Measurements from ENCODE around the gene SSMEM1. TPM values are rescaled to one million over a fixed set of nuclear protein-coding genes. Genes with fewer than 3 reads are reported as not detected.

Gene SSMEM1
- total RNA-seq, 1 donor from 2014 or later, result not detected

DNA sequence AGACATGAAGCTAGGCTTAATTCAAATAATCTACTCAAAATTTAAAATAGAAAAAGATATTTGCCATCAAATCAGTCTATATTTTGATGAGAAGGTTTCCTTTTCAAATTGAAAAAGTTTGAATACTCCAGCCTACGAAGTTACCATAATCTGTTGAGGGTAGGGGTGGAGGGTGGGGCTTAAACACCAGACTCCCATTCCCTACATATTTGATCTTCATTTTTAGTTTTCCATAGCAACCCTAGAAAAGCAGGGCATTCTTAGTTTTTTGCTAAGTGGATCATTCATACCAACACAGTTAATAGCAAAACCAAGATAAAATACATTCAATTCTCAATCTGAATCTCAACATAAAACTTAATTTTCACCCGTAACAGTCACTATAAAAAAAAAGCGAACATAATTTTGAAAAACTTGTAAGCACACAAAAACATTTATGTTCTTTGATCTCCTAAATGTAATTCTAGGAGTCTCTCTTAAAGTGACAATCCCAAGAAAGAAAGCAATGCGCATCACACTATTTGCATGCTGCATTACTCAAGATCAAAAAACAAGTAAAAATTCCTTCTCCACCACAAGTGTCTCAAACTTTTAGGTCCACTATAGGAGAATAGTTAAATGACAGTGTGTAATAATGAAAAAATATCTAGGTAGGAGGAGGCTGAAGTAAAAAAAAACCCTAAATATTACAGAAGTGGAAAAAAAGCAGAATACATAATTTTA lies 33.3 kb upstream of the SSMEM1 start:
- no peak overlapping the region for H3K27ac Mint-ChIP-seq (ENCODE audit: unreplicated experiment)
- H3K4me3 Mint-ChIP-seq (ENCODE audit: unreplicated experiment), result no peak overlapping the region
- no peak for DNase-seq
- TF ChIP-seq, protein P1, sequence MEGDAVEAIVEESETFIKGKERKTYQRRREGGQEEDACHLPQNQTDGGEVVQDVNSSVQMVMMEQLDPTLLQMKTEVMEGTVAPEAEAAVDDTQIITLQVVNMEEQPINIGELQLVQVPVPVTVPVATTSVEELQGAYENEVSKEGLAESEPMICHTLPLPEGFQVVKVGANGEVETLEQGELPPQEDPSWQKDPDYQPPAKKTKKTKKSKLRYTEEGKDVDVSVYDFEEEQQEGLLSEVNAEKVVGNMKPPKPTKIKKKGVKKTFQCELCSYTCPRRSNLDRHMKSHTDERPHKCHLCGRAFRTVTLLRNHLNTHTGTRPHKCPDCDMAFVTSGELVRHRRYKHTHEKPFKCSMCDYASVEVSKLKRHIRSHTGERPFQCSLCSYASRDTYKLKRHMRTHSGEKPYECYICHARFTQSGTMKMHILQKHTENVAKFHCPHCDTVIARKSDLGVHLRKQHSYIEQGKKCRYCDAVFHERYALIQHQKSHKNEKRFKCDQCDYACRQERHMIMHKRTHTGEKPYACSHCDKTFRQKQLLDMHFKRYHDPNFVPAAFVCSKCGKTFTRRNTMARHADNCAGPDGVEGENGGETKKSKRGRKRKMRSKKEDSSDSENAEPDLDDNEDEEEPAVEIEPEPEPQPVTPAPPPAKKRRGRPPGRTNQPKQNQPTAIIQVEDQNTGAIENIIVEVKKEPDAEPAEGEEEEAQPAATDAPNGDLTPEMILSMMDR (IDR thresholded peaks at IDR 0.05; ENCODE audit: partially characterized antibody, unreplicated experiment), result no peak
- peaks cover 12% of the 10 kb centered on the region for H3K4me1 Mint-ChIP-seq (ENCODE audit: low read depth, unreplicated experiment)
- peaks cover 2% of the 10 kb centered on the region for H3K27me3 Mint-ChIP-seq (ENCODE audit: unreplicated experiment)
- H3K36me3 Mint-ChIP-seq (ENCODE audit: unreplicated experiment), result no peaks in the 10 kb centered on the region
- H3K9me3 Mint-ChIP-seq (ENCODE audit: unreplicated experiment), result no peaks in the 10 kb centered on the region

DNA sequence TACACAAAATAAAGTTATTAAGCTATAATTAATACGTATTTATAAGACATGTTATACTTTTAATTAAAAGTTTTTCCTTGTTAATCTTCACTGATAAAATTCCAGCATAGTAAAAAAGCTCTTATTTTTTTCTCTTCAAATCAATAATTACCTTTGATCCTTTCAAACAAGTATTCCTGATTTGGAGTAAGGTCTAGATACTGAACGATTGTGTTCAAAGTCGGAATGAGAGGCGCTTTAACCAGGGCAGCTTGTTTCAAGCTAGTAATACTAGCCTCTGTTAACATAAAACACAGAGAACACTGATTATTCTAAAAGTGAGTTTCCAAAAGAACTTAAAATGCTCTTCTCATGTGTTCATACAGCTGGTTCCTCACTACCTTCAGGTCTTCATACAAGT lies 29.4 kb upstream of the SSMEM1 start:
- H3K36me3 Mint-ChIP-seq (ENCODE audit: unreplicated experiment), result no peaks in the 10 kb centered on the region
- no peak overlapping the region for H3K27ac Mint-ChIP-seq (ENCODE audit: unreplicated experiment)
- H3K27me3 Mint-ChIP-seq (ENCODE audit: unreplicated experiment), result peaks cover 2% of the 10 kb centered on the region
- no peaks in the 10 kb centered on the region for H3K4me1 Mint-ChIP-seq (ENCODE audit: low read depth, unreplicated experiment)
- DNase-seq, result no peak
- TF ChIP-seq, protein P1 (IDR thresholded peaks at IDR 0.05; ENCODE audit: partially characterized antibody, unreplicated experiment), result no peak
- H3K9me3 Mint-ChIP-seq (ENCODE audit: unreplicated experiment), result no peaks in the 10 kb centered on the region
- H3K4me3 Mint-ChIP-seq (ENCODE audit: unreplicated experiment), result no peak overlapping the region

DNA sequence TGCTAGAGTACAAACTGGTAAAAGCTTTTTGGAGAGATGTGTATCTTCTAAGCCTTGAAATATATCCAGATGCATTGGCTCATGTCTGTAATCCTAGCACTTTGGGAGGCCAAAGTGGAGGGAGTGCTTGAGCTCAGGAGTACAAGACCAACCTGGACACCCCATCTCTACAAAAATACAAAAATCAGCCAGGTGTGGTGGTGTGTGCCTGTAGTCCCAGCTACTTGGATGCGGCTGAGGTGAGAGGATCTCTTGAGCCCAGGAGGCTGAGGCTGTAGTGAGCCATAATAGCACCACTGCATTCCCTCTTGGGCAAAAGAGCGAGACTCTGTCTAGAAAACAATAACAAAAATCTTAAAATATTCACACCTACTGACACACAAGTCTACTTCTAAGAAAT lies 28.0 kb upstream of the SSMEM1 start:
- peaks cover 2% of the 10 kb centered on the region for H3K27me3 Mint-ChIP-seq (ENCODE audit: unreplicated experiment)
- no peaks in the 10 kb centered on the region for H3K36me3 Mint-ChIP-seq (ENCODE audit: unreplicated experiment)
- no peaks in the 10 kb centered on the region for H3K9me3 Mint-ChIP-seq (ENCODE audit: unreplicated experiment)
- no peaks in the 10 kb centered on the region for H3K4me1 Mint-ChIP-seq (ENCODE audit: low read depth, unreplicated experiment)
- no peak overlapping the region for H3K4me3 Mint-ChIP-seq (ENCODE audit: unreplicated experiment)
- TF ChIP-seq, protein P1 (IDR thresholded peaks at IDR 0.05; ENCODE audit: partially characterized antibody, unreplicated experiment), result no peak
- DNase-seq, result no peak
- H3K27ac Mint-ChIP-seq (ENCODE audit: unreplicated experiment), result no peak overlapping the region

DNA sequence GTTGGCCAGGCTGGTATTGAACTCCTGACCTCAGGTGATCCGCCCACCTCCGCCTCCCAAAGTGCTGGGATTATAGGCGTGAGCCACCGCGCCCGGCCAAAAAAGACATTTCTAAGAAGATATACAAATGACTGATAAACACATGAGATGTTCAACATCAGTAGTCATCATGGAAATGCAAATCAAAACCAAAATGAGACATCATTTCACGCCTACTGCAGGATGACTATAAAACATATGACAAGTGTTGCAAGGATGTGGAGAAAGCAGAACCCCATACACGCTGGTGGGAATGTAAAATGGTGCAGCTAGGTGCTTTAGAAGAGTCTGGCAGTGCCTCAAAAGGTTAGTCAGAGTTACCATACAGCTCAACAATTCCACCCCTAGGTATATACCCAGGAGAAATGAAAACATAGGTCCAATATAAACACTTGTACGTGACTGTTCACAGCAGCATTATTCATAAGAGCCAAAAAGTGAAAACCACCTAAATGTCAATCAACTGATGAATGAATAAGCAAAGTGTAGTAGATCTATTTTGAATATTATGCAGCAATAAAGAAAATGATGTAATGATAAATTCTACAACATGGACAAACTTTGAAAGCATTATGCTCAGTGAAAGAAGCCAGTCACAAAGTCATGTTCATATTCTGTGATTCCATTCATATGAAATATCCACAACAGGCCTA lies 26.9 kb upstream of the SSMEM1 start:
- H3K4me1 Mint-ChIP-seq (ENCODE audit: low read depth, unreplicated experiment), result no peaks in the 10 kb centered on the region
- no peak overlapping the region for H3K4me3 Mint-ChIP-seq (ENCODE audit: unreplicated experiment)
- H3K9me3 Mint-ChIP-seq (ENCODE audit: unreplicated experiment), result no peaks in the 10 kb centered on the region
- DNase-seq, result no peak
- TF ChIP-seq, protein P1 (IDR thresholded peaks at IDR 0.05; ENCODE audit: partially characterized antibody, unreplicated experiment), result no peak
- H3K27me3 Mint-ChIP-seq (ENCODE audit: unreplicated experiment), result no peaks in the 10 kb centered on the region
- no peak overlapping the region for H3K27ac Mint-ChIP-seq (ENCODE audit: unreplicated experiment)
- H3K36me3 Mint-ChIP-seq (ENCODE audit: unreplicated experiment), result no peaks in the 10 kb centered on the region

DNA sequence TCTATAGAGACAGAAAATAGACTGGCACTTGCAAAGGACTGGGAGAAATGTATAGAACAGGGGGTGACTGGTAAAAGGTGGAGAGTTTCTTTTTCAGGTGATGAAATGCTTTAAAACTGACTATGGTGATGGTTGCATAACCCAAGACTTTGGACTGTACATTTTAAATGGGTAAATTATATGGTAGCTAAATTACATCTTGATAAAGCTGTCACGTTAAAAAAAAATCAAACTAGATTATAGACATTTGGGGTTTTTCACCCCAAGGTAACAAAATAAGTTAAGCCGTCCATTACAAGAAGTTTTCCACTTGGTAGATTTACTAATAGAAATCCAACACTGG lies 26.4 kb upstream of the SSMEM1 start:
- Mint-ChIP-seq H3K4me3 (ENCODE audit: unreplicated experiment) (no peak overlapping the region), H3K4me1 (ENCODE audit: low read depth, unreplicated experiment) (no peaks in the 10 kb centered on the region), H3K27me3 (ENCODE audit: unreplicated experiment) (no peaks in the 10 kb centered on the region), H3K27ac (ENCODE audit: unreplicated experiment) (no peak overlapping the region), H3K9me3 (ENCODE audit: unreplicated experiment) (no peaks in the 10 kb centered on the region), H3K36me3 (ENCODE audit: unreplicated experiment) (no peaks in the 10 kb centered on the region)
- DNase-seq, result no peak
- TF ChIP-seq, protein P1 (IDR thresholded peaks at IDR 0.05; ENCODE audit: partially characterized antibody, unreplicated experiment), result no peak
